Endothelial cell (in vitro differentiated cells): ENCODE measurements around the gene ADAMTSL1. TPM values are rescaled to one million over a fixed set of nuclear protein-coding genes. Genes with fewer than 3 reads are reported as not detected.

Source experiments
- DNase-seq: peaks from one replicate; pipeline ENCODE4 v3.0.0; 2021; ENCODE audit warnings: low spot score
- H3K27ac Mint-ChIP-seq: one replicate; pipeline ENCODE4 v1.8.0; 2021; ENCODE audit warnings: mixed read lengths, inconsistent platforms; ENCODE audit not compliant: unreplicated experiment
- H3K27me3 Mint-ChIP-seq: one replicate; pipeline ENCODE4 v1.8.0; 2021; ENCODE audit warnings: mild to moderate bottlenecking, moderate library complexity, mixed read lengths, inconsistent platforms; ENCODE audit not compliant: unreplicated experiment
- H3K36me3 Mint-ChIP-seq: one replicate; pipeline ENCODE4 v1.8.0; 2021; ENCODE audit warnings: mild to moderate bottlenecking, low read depth, mixed read lengths, inconsistent platforms; ENCODE audit not compliant: unreplicated experiment
- H3K4me1 Mint-ChIP-seq: one replicate; pipeline ENCODE4 v1.8.0; 2021; ENCODE audit warnings: mild to moderate bottlenecking, mixed read lengths, inconsistent platforms; ENCODE audit not compliant: unreplicated experiment
- H3K4me3 Mint-ChIP-seq: one replicate; pipeline ENCODE4 v1.8.0; 2021; ENCODE audit warnings: mild to moderate bottlenecking, mixed read lengths, inconsistent platforms; ENCODE audit not compliant: unreplicated experiment
- H3K9me3 Mint-ChIP-seq: one replicate; pipeline ENCODE4 v1.8.0; 2021; ENCODE audit warnings: mixed read lengths, inconsistent platforms; ENCODE audit not compliant: unreplicated experiment
- CTCF ChIP-seq: fragments of 200-600 bp; sonication (generic); IDR thresholded peaks from one replicate; pipeline ENCODE4 v1.5.0; 2021; ENCODE audit warnings: antibody characterized with exemption; ENCODE audit not compliant: unreplicated experiment
- total RNA-seq: library from RNA; stranded (reverse); fragmentation: NEBNext Ultra II Directional; extraction: Animal tissue kit (Norgen Biotek cat#: 25700); gene quantifications from one replicate; pipeline ENCODE4 v1.2.1, GENCODE V29; 2021; ENCODE audit not compliant: unreplicated experiment

Gene ADAMTSL1
- total RNA-seq, 1 donor from 2014 or later: 18.2 TPM

- no peak for DNase-seq
- no peaks in the 10 kb centered on the region for H3K9me3 Mint-ChIP-seq
- no peak overlapping the region for H3K27ac Mint-ChIP-seq
- H3K4me3 Mint-ChIP-seq: no peak overlapping the region
- no peaks in the 10 kb centered on the region for H3K36me3 Mint-ChIP-seq
- no peak for TF ChIP-seq CTCF
- no peaks in the 10 kb centered on the region for H3K4me1 Mint-ChIP-seq
- no peaks in the 10 kb centered on the region for H3K27me3 Mint-ChIP-seq
Observed at GRCh38 chr9:18489861-18490260, 15.9 kb downstream of the ADAMTSL1 start.

DNA sequence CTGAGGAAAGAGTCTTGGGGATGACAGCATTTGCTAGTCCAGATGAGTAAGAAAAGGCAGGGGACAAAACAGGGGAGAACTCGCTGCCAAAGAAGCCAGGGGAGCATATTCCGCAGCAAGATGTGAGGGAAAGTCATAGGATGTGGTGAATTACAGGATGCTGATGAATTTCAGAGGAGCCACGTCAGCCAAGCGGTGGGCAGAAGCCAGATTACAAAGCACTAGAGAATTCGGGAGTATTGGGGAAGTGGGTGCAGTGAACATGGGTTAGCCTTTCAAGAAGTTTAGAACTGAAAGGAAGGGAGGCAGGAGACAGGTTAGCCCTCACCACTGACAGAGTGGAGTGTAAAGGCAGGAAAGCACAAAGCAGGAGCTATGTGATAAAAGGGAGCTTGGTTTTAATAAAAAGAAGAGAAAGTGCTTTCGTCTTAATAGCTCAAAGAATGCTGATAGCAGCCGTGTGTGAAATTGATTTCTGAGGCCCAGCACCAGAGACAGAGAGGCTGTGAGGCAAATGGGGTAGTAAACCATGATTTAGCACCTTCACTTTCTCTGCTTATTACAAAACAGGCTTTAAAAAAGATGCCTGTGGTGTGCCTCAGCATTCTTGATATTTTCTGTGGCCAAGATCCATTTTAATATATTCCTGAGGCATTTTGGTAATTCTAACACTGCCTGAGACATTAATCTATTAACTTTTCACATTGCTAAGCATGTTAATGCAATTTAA is 16.9 kb downstream of the ADAMTSL1 start:
- H3K27me3 Mint-ChIP-seq: no peaks in the 10 kb centered on the region
- TF ChIP-seq CTCF: no peak
- H3K9me3 Mint-ChIP-seq: no peaks in the 10 kb centered on the region
- H3K36me3 Mint-ChIP-seq: no peaks in the 10 kb centered on the region
- H3K4me3 Mint-ChIP-seq: no peak overlapping the region
- no peaks in the 10 kb centered on the region for H3K4me1 Mint-ChIP-seq
- no peak for DNase-seq
- H3K27ac Mint-ChIP-seq: no peak overlapping the region

DNA sequence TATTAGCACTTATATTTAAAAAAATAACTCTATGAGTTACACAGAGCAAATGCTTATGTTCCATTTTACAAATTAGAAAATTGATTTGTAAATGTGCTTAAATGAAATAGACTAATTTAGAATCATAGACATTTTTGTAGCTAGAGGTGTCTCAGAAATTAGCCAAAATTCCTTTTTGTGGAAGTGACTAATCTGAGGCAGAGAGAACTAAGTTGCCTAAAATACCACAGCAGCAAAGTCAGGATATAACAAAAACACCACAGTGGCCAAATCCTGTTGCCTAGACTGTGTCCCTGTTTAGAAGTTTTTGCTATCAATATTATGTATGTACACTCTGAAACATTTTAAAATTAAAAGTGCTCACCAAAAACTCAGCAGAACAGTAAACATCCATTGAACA is 18.7 kb downstream of the ADAMTSL1 start:
- Mint-ChIP-seq H3K27me3 (no peaks in the 10 kb centered on the region), H3K9me3 (no peaks in the 10 kb centered on the region), H3K27ac (no peak overlapping the region), H3K4me1 (no peaks in the 10 kb centered on the region), H3K4me3 (no peak overlapping the region), H3K36me3 (no peaks in the 10 kb centered on the region)
- no peak for TF ChIP-seq CTCF
- DNase-seq: no peak

GRCh38 chr9:18493451-18493993 is 19.6 kb downstream of the ADAMTSL1 start:
- TF ChIP-seq CTCF: no peak
- Mint-ChIP-seq H3K4me3 (no peak overlapping the region), H3K9me3 (no peaks in the 10 kb centered on the region), H3K27me3 (no peaks in the 10 kb centered on the region), H3K4me1 (no peaks in the 10 kb centered on the region), H3K36me3 (no peaks in the 10 kb centered on the region), H3K27ac (no peak overlapping the region)
- no peak for DNase-seq

DNA sequence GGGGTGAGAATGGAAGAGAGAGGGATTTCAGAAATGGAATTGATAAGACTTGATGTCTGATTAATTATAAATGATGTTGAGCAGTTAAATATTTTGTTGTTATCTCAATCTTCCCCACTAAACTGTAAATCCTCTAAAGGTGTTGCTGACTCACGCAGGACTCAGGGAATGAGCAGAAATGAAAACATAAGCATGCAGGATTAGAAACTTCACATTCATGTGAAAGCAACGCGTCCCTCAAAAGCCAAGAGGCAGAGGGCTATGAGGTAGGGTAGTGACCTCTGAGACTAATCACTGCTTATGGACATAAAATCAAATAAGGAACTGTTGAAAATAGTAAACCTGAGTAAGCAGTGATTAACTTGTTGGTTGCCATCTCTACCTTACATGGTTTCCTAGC is 21.1 kb downstream of the ADAMTSL1 start:
- no peak overlapping the region for H3K4me3 Mint-ChIP-seq
- TF ChIP-seq CTCF: no peak
- no peaks in the 10 kb centered on the region for H3K27me3 Mint-ChIP-seq
- DNase-seq: no peak
- no peaks in the 10 kb centered on the region for H3K9me3 Mint-ChIP-seq
- H3K27ac Mint-ChIP-seq: no peak overlapping the region
- H3K36me3 Mint-ChIP-seq: no peaks in the 10 kb centered on the region
- no peaks in the 10 kb centered on the region for H3K4me1 Mint-ChIP-seq
